Karpas-422 (cell line): ENCODE results near the gene TMEM87A. TPM values are rescaled to one million over a fixed set of nuclear protein-coding genes. Genes with fewer than 3 reads are reported as not detected.

Source experiments
- DNase-seq: peaks from one replicate; pipeline ENCODE4 v3.0.0-alpha.2; 2015
- H2AFZ ChIP-seq: fragments of 200-600 bp; sonication (generic); 2 replicates; pipeline ENCODE4 v1.6.1; 2014; ENCODE audit warnings: antibody characterized with exemption, low read length, mixed read lengths
- H3K27ac ChIP-seq: fragments of 200-600 bp; sonication (generic); 2 replicates; pipeline ENCODE4 v1.5.1; 2014; ENCODE audit warnings: mild to moderate bottlenecking, low read length, moderate library complexity
- H3K27me3 ChIP-seq: fragments of 200-600 bp; sonication (generic); 2 replicates; pipeline ENCODE4 v1.6.1; 2014; ENCODE audit warnings: low read length, mixed read lengths
- H3K36me3 ChIP-seq: fragments of 200-600 bp; sonication (generic); 2 replicates; pipeline ENCODE4 v1.6.1; 2014; ENCODE audit warnings: low read length, mixed read lengths; ENCODE audit not compliant: insufficient read depth
- H3K4me1 ChIP-seq: fragments of 200-600 bp; sonication (generic); 2 replicates; pipeline ENCODE4 v1.6.1; 2014; ENCODE audit warnings: mild to moderate bottlenecking, low read length, mixed read lengths
- H3K4me2 ChIP-seq: fragments of 200-600 bp; sonication (generic); 2 replicates; pipeline ENCODE4 v1.6.1; 2014; ENCODE audit warnings: low read length, low read depth, mild to moderate bottlenecking; ENCODE audit not compliant: poor library complexity, severe bottlenecking
- H3K4me3 ChIP-seq: fragments of 200-600 bp; sonication (generic); 2 replicates; pipeline ENCODE4 v1.5.1; 2014; ENCODE audit warnings: mild to moderate bottlenecking, antibody characterized with exemption, low read length, mixed read lengths
- H3K79me2 ChIP-seq: fragments of 200-600 bp; sonication (generic); 2 replicates; pipeline ENCODE4 v1.6.1; 2014; ENCODE audit warnings: mild to moderate bottlenecking, low read length, mixed read lengths
- H3K9ac ChIP-seq: fragments of 200-600 bp; sonication (generic); 2 replicates; pipeline ENCODE4 v1.6.0; 2014; ENCODE audit warnings: low read length
- H3K9me2 ChIP-seq: fragments of 200-600 bp; sonication (generic), shearing (Covaris generic); replicated peaks from 2 replicates; pipeline ENCODE4 v1.6.0; 2014; ENCODE audit warnings: mild to moderate bottlenecking, low read length, moderate library complexity; ENCODE audit not compliant: insufficient read depth
- H3K9me3 ChIP-seq: fragments of 300-700, 200-600 bp; sonication (generic); 2 replicates; pipeline ENCODE4 v1.6.1; 2014; ENCODE audit warnings: low read length, mixed read lengths
- H4K20me1 ChIP-seq: fragments of 200-600 bp; sonication (generic); 2 replicates; pipeline ENCODE4 v1.6.1; 2014; ENCODE audit warnings: mild to moderate bottlenecking, antibody characterized with exemption, low read length, low read depth; ENCODE audit not compliant: insufficient read depth
- total RNA-seq: library from RNA; depleted of rRNA; stranded (reverse); fragments of >200 nt; shearing (Covaris generic); gene quantifications from 2 replicates; pipeline ENCODE4 v1.2.3, GENCODE V29; 2014; ENCODE audit warnings: low replicate concordance

TMEM87A gene
- total RNA-seq, 1 experiment from 2014 or later: 27.2 TPM

DNA sequence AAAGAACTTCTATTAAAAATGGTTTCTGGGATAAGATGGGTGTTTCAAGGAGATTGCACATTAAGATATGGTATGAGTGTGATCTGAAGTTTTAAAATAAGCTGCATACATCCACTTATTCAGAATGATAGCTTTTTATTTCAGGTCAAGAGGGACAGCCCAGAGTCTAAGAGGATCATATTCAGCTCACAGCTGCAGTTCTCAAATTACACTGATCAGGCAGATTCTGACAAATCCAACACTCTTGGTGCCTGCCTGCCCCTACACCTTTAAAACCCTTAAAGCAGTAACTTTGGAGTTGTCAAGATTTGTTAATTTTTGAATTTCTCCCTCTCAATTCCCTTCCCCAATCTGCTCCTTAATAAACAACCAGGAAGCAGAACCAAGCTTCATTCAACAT, 9.1 kb upstream of the TMEM87A start:
- no peak overlapping the region for H3K27ac ChIP-seq
- no peaks in the 10 kb centered on the region for H4K20me1 ChIP-seq
- no peaks in the 10 kb centered on the region for H3K27me3 ChIP-seq
- H3K9me2 ChIP-seq: no peaks in the 10 kb centered on the region
- H3K36me3 ChIP-seq: peaks cover 18% of the 10 kb centered on the region; the same call in 1 of the 2 replicates
- H2AFZ ChIP-seq: no peak overlapping the region
- no peak overlapping the region for H3K4me2 ChIP-seq
- DNase-seq: peak; percentile 22
- H3K9ac ChIP-seq: no peak overlapping the region
- H3K4me1 ChIP-seq: peaks cover 5% of the 10 kb centered on the region; the same call in 1 of the 2 replicates
- no peaks in the 10 kb centered on the region for H3K9me3 ChIP-seq
- no peak overlapping the region for H3K4me3 ChIP-seq
- no peaks in the 10 kb centered on the region; the same call in 1 of the 2 replicates for H3K79me2 ChIP-seq

- no peak overlapping the region for H3K4me2 ChIP-seq
These were observed 6.0 kb upstream of the TMEM87A start for GRCh38 chr15:42279234-42279723.

DNA sequence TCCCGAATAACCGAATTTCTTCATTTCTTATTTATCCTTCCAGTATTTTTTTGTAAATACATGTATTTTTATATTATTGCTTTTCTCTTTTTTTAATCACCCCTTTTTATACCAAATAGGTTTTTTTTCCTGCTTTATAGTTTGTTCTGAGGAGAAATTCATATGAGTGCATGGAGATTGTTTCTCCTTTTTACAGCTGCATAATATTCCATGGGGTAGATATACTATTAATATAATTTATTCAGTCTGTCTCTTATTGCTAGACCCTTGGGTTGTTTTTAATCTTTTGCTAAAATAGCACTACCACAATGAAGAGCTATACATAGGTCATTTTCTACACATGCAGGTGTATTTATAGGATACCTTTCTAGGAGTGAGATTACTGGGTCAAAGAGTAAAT, 3.5 kb upstream of the TMEM87A start:
- Histone ChIP-seq H3K4me2 (no peak overlapping the region), H4K20me1 (no peaks in the 10 kb centered on the region), H3K4me1 (peaks cover 35% of the 10 kb centered on the region), H3K9me3 (no peaks in the 10 kb centered on the region), H3K4me3 (no peak overlapping the region), H2AFZ (no peak overlapping the region), H3K27ac (no peak overlapping the region), H3K36me3 (peaks cover 8% of the 10 kb centered on the region; the same call in 1 of the 2 replicates), H3K79me2 (peaks cover 38% of the 10 kb centered on the region), H3K27me3 (no peaks in the 10 kb centered on the region), H3K9ac (no peak overlapping the region), H3K9me2 (no peaks in the 10 kb centered on the region)
- no peak for DNase-seq

More at GRCh38 chr15:42279234-42279723, 6.0 kb upstream of the TMEM87A start:
- H3K4me3 ChIP-seq: no peak overlapping the region
- peaks cover 22% of the 10 kb centered on the region for H3K79me2 ChIP-seq
- peak; percentile 42 for DNase-seq
- H3K9me2 ChIP-seq: no peaks in the 10 kb centered on the region
- H3K9me3 ChIP-seq: no peaks in the 10 kb centered on the region
- no peaks in the 10 kb centered on the region for H4K20me1 ChIP-seq
- no peak overlapping the region for H2AFZ ChIP-seq
- H3K36me3 ChIP-seq: peaks cover 14% of the 10 kb centered on the region; the same call in 1 of the 2 replicates
- peaks cover 26% of the 10 kb centered on the region for H3K4me1 ChIP-seq
- no peaks in the 10 kb centered on the region for H3K27me3 ChIP-seq
- H3K27ac ChIP-seq: no peak overlapping the region
- H3K9ac ChIP-seq: no peak overlapping the region

DNA sequence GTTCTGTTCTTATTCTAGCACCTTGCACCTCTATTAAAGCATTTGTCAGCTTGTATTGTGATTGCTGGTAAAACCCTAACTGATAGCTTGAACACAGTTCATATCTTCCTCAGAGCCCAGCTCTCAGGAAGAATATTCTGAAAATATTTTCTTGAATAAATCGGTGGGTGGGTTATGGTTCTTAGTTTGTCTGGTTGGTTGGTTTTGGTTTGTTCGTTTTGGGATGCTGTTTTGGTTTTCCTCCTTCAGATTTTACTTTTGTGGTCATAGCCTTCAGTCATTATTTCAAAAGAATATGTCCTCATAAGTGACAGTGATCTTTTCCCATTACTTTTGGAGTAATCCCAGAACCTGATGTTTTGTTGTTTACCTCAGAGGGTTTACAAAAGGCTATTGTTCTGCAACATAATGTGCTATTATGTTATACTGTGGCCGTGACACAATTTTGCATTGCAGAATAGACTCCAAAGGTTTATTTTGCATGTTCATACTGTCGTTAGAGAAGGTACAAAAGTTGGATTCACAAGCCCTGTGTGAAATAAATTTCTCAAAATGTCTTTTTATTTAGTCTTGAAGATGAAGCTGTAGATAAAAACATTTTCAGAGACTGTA, 2.7 kb upstream of the TMEM87A start:
- peak overlapping the region; percentile 74 for H2AFZ ChIP-seq

GRCh38 chr15:42274702-42274989, 1.4 kb upstream of the TMEM87A start:
- DNase-seq: no peak
- H4K20me1 ChIP-seq: no peaks in the 10 kb centered on the region
- H3K36me3 ChIP-seq: peaks cover 15% of the 10 kb centered on the region
- H3K9ac ChIP-seq: peak overlapping the region; percentile 88
- peaks cover 40% of the 10 kb centered on the region for H3K4me1 ChIP-seq
- H2AFZ ChIP-seq: peak overlapping the region; percentile 82
- no peaks in the 10 kb centered on the region for H3K27me3 ChIP-seq
- H3K4me2 ChIP-seq: peak overlapping the region; percentile 99
- H3K9me2 ChIP-seq: no peaks in the 10 kb centered on the region
- peak overlapping the region; percentile 78 for H3K4me3 ChIP-seq
- H3K79me2 ChIP-seq: peaks cover 58% of the 10 kb centered on the region
- H3K9me3 ChIP-seq: no peaks in the 10 kb centered on the region
- H3K27ac ChIP-seq: peak overlapping the region; percentile 91

More for the DNA sequence above, 2.7 kb upstream of the TMEM87A start:
- H3K4me1 ChIP-seq: peaks cover 40% of the 10 kb centered on the region
- H3K9ac ChIP-seq: peak overlapping the region; percentile 88
- H3K27ac ChIP-seq: peak overlapping the region; percentile 91
- H3K9me3 ChIP-seq: no peaks in the 10 kb centered on the region
- H3K4me3 ChIP-seq: peak overlapping the region; percentile 78
- H3K79me2 ChIP-seq: peaks cover 46% of the 10 kb centered on the region
- no peaks in the 10 kb centered on the region for H3K27me3 ChIP-seq
- H3K4me2 ChIP-seq: peak overlapping the region; percentile 99
- H3K36me3 ChIP-seq: peaks cover 12% of the 10 kb centered on the region
- DNase-seq: no peak
- no peaks in the 10 kb centered on the region for H4K20me1 ChIP-seq
- H3K9me2 ChIP-seq: no peaks in the 10 kb centered on the region

GRCh38 chr15:42273900-42274701, 868 bp upstream of the TMEM87A start:
- Histone ChIP-seq H3K27me3 (no peaks in the 10 kb centered on the region), H3K36me3 (peaks cover 13% of the 10 kb centered on the region), H4K20me1 (no peaks in the 10 kb centered on the region), H3K4me3 (peak overlapping the region; percentile 78), H2AFZ (peak overlapping the region; percentile 82), H3K79me2 (peaks cover 63% of the 10 kb centered on the region), H3K4me2 (peak overlapping the region; percentile 99), H3K4me1 (peaks cover 40% of the 10 kb centered on the region), H3K27ac (peak overlapping the region; percentile 91), H3K9ac (peak overlapping the region; percentile 88), H3K9me2 (no peaks in the 10 kb centered on the region), H3K9me3 (no peaks in the 10 kb centered on the region)
- peak; percentile 93 for DNase-seq

DNA sequence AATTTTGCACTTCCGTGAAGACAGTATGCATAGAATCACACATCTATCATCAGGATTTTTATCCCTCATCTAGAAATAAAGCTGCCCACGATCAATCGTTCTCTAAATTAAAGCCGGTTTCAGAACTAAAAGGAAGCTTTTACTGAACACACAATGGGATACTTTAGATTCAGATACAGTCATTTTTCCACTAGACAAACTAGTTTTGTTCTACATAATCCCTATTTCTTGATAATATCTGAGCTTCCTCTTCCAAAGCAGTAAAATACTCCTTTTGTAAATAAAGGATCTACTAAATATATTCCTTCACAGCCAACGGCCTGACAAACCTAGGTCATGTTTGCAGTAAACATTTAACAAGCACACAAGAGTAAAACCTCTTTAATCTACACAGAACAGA, 2.2 kb downstream of the TMEM87A start:
- peaks cover 36% of the 10 kb centered on the region for H3K4me1 ChIP-seq
- H3K4me3 ChIP-seq: peak overlapping the region; percentile 24; the same call in 1 of the 2 replicates
- no peak for DNase-seq
- no peaks in the 10 kb centered on the region for H3K9me2 ChIP-seq
- H3K9me3 ChIP-seq: no peaks in the 10 kb centered on the region
- H3K27me3 ChIP-seq: no peaks in the 10 kb centered on the region
- H3K27ac ChIP-seq: no peak overlapping the region
- peak overlapping the region; percentile 10; the same call in 1 of the 2 replicates for H3K9ac ChIP-seq
- H4K20me1 ChIP-seq: no peaks in the 10 kb centered on the region
- H3K36me3 ChIP-seq: peaks cover 33% of the 10 kb centered on the region
- H3K79me2 ChIP-seq: peaks cover 79% of the 10 kb centered on the region
- H3K4me2 ChIP-seq: peak overlapping the region; percentile 99
- no peak overlapping the region for H2AFZ ChIP-seq

GRCh38 chr15:42270551-42270950, 2.7 kb downstream of the TMEM87A start:
- Histone ChIP-seq H3K36me3 (peaks cover 38% of the 10 kb centered on the region), H3K79me2 (peaks cover 78% of the 10 kb centered on the region), H3K4me3 (0 out of 2 replicates have a peak overlapping the region, but pooled peaks have one; percentile 24)

More at GRCh38 chr15:42270551-42270950, 2.7 kb downstream of the TMEM87A start:
- peak; percentile 38 for DNase-seq
- no peak overlapping the region for H3K9ac ChIP-seq
- no peaks in the 10 kb centered on the region for H4K20me1 ChIP-seq
- no peaks in the 10 kb centered on the region for H3K9me3 ChIP-seq
- H3K4me2 ChIP-seq: no peak overlapping the region
- H3K27me3 ChIP-seq: no peaks in the 10 kb centered on the region
- no peaks in the 10 kb centered on the region for H3K9me2 ChIP-seq
- no peak overlapping the region for H3K27ac ChIP-seq
- peaks cover 31% of the 10 kb centered on the region for H3K4me1 ChIP-seq
- H2AFZ ChIP-seq: no peak overlapping the region
